KOPT-K1 (cell line): ENCODE measurements around the gene PSG3.
"Not testable (repeated sequence)": the region's sequence is repeated elsewhere in the genome, so short reads cannot be mapped to it uniquely, and the experiment has no call there.

Source experiments
- H3K27ac ChIP-seq: fragments of 200-600 bp; sonication (generic); 2 replicates; pipeline ENCODE4 v1.5.1; 2016; ENCODE audit warnings: antibody characterized with exemption, mild to moderate bottlenecking, low read depth, low read length; ENCODE audit not compliant: poor library complexity, severe bottlenecking
- H3K36me3 ChIP-seq: fragments of 200-600 bp; sonication (generic); 2 replicates; pipeline ENCODE4 v1.5.1; 2017; ENCODE audit warnings: antibody characterized with exemption, mild to moderate bottlenecking, low read length, moderate library complexity; ENCODE audit not compliant: insufficient read depth
- H3K9me3 ChIP-seq: fragments of 200-600 bp; sonication (generic); 2 replicates; pipeline ENCODE4 v1.5.1; 2017; ENCODE audit warnings: antibody characterized with exemption, low read length, mild to moderate bottlenecking; ENCODE audit not compliant: insufficient read depth, poor library complexity, severe bottlenecking

The PSG3 gene

GRCh38 chr19:42737581-42738011 is 2.7 kb downstream of the PSG3 start:
- not testable (repeated sequence) for H3K36me3 ChIP-seq, H3K27ac ChIP-seq, H3K9me3 ChIP-seq

- not testable (repeated sequence) for H3K36me3 ChIP-seq, H3K27ac ChIP-seq, H3K9me3 ChIP-seq
Measured at GRCh38 chr19:42728341-42728740, 11.9 kb downstream of the PSG3 start.

- not testable (repeated sequence) for H3K9me3 ChIP-seq, H3K36me3 ChIP-seq, H3K27ac ChIP-seq
Measured at GRCh38 chr19:42714000-42714399, 26.3 kb downstream of the PSG3 start.

- H3K9me3 ChIP-seq, H3K27ac ChIP-seq, H3K36me3 ChIP-seq: not testable (repeated sequence)
Measured at GRCh38 chr19:42712753-42713152, 27.5 kb downstream of the PSG3 start.

- H3K9me3 ChIP-seq, H3K36me3 ChIP-seq, H3K27ac ChIP-seq: not testable (repeated sequence)
Measured at GRCh38 chr19:42710986-42711385, 29.3 kb downstream of the PSG3 start.

- Histone ChIP-seq H3K9me3 (peaks cover 5% of the 10 kb centered on the region), H3K36me3 (no peaks in the 10 kb centered on the region), H3K27ac (no peak overlapping the region)
Measured at GRCh38 chr19:42697884-42698283, 42.4 kb downstream of the PSG3 start.

GRCh38 chr19:42695811-42696503 is 44.3 kb downstream of the PSG3 start:
- Histone ChIP-seq H3K36me3 (no peaks in the 10 kb centered on the region), H3K9me3 (peaks cover 5% of the 10 kb centered on the region), H3K27ac (no peak overlapping the region)

- H3K27ac ChIP-seq, result no peak overlapping the region
- H3K36me3 ChIP-seq, result no peaks in the 10 kb centered on the region
- H3K9me3 ChIP-seq, result peaks cover 5% of the 10 kb centered on the region
Measured at GRCh38 chr19:42693760-42694350, 46.4 kb downstream of the PSG3 start.

- Histone ChIP-seq H3K36me3 (no peaks in the 10 kb centered on the region), H3K27ac (no peak overlapping the region), H3K9me3 (peaks cover 24% of the 10 kb centered on the region)
Measured at GRCh38 chr19:42683917-42684513, 56.3 kb downstream of the PSG3 start.

GRCh38 chr19:42676326-42676725 is 64.0 kb downstream of the PSG3 start:
- not testable (repeated sequence) for H3K36me3 ChIP-seq, H3K9me3 ChIP-seq, H3K27ac ChIP-seq

GRCh38 chr19:42674549-42674948 is 65.7 kb downstream of the PSG3 start:
- H3K9me3 ChIP-seq, H3K36me3 ChIP-seq, H3K27ac ChIP-seq: not testable (repeated sequence)
